Gastroesophageal sphincter (tissue), 4 donors: Measurements from ENCODE around the gene TMEM273. TPM values are rescaled to one million over a fixed set of nuclear protein-coding genes. Genes with fewer than 3 reads are reported as not detected.
A peak's percentile ranks its signal among the peaks of the same experiment; 100 is the strongest.

Experiments used
- ATAC-seq: fragments of 150-250 bp; one replicate; pipeline ENCODE4 v1.9.1; 2016; ENCODE audit warnings: mild to moderate bottlenecking, moderate library complexity
- H3K27ac ChIP-seq, 4 donors: fragments of 200-600 bp; sonication (generic) in 3 of 4; 1 replicate in 3 of 4; 2 replicates in 1 of 4; pipeline ENCODE4 v1.5.1; 2016 to 2019
- H3K27me3 ChIP-seq: fragments of 200-600 bp; sonication (generic); one replicate; pipeline ENCODE4 v1.5.1; 2019
- H3K36me3 ChIP-seq, 2 donors: fragments of 200-600 bp; sonication (generic); one replicate each; pipeline ENCODE4 v1.5.1; 2019; ENCODE audit warnings: control low read depth in 1 of 2
- H3K4me1 ChIP-seq, 3 donors: fragments of 200-600 bp; sonication (generic); 1 replicate in 2 of 3; 2 replicates in 1 of 3; pipeline ENCODE4 v1.5.1; 2016 to 2019; ENCODE audit warnings: control low read depth in 2 of 3
- H3K4me3 ChIP-seq, 2 donors: fragments of 200-600 bp; sonication (generic); one replicate each; pipeline ENCODE4 v1.5.1; 2019; ENCODE audit warnings: mild to moderate bottlenecking in 1 of 2, moderate library complexity in 1 of 2
- H3K9me3 ChIP-seq, 3 donors: fragments of 200-600 bp; sonication (generic); one replicate each; pipeline ENCODE4 v1.5.1; 2017 to 2019; ENCODE audit warnings: control low read depth in 2 of 3
- EP300 ChIP-seq: sonication (generic); formaldehyde crosslinking; IDR thresholded peaks from one replicate; pipeline ENCODE4 v1.6.1; 2017; ENCODE audit warnings: antibody characterized with exemption, mild to moderate bottlenecking
- POLR2A ChIP-seq, 2 donors: fragments of 450-650 bp; IDR thresholded peaks; one replicate each; pipeline ENCODE4 v1.6.1; 2017; ENCODE audit warnings: antibody characterized with exemption in 2 of 2, mild to moderate bottlenecking in 2 of 2, moderate library complexity in 1 of 2
- POLR2AphosphoS5 ChIP-seq: sonication (generic); formaldehyde crosslinking; IDR thresholded peaks from one replicate; pipeline ENCODE4 v1.6.1; 2017; ENCODE audit warnings: antibody characterized with exemption
- WGBS, 2 donors: methylation state at CpG; one replicate each; pipeline ENCODE4 v1.1.5; 2018; ENCODE audit warnings: low coverage in 1 of 2; 5-methylcytosine and 5-hydroxymethylcytosine counted together
- total RNA-seq, 4 donors: library from RNA; depleted of rRNA; stranded (reverse); fragments of >200 nt; gene quantifications; one replicate each; pipeline ENCODE4 v1.1.0, GENCODE V29; 2016
- TF ChIP-seq, protein P1 (sequence below), 4 experiments: fragments of 200-600 bp in 2 of 4; fragments of 450-650 bp in 2 of 4; sonication (generic) in 1 of 4; IDR thresholded peaks; one replicate each; pipeline ENCODE4 v1.5.1; 2017 to 2019; ENCODE audit warnings: antibody characterized with exemption in 4 of 4, mild to moderate bottlenecking in 2 of 4, moderate library complexity in 2 of 4

Gene TMEM273
- total RNA-seq, 4 donors from 2014 or later: 12.4 to 65.8 (median 21.7) TPM

DNA sequence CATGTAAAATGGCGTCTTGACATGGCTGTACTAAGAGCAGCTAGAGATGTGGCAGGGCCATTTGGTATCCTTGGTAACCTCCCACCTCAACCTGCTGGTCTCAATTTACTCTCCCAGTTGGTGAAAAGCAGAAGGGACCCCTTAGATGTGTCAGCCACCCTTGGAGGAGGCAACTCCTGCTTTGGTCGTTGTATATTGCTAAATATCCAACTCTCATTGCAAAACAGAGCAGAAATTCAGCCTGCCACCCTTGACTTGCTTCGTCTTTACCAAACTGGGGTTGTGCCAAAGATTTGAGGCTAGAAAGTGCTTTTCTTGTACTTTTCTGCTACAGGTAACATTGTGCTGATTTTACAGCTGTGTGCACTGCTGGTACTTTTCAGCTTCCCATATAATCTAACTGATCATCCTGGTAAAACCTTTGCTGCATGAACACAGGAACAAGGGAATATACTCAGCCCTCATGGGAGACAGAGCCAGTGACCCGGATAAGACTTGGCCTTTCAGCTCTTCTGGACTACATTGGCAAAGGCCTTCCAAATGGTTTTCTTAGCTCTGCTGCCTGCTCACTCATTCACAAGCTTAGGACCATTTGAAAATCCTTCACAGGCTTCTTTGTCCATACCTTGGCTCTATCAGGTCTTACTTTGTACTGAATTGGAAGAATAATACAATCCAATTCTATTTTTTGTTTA is 70.7 kb downstream of the TMEM273 start:
- Histone ChIP-seq H3K4me1 (peaks cover 0 to 30% (median 3%) of the 10 kb centered on the region in 3 donors), H3K36me3 (no peaks in the 10 kb centered on the region), H3K4me3 (no peak overlapping the region), H3K9me3 (no peaks in the 10 kb centered on the region), H3K27ac (no peak overlapping the region), H3K27me3 (no peaks in the 10 kb centered on the region)
- no peak for TF ChIP-seq POLR2AphosphoS5
- ATAC-seq: no peak
- WGBS, 2 donors: 71 to 100% methylated on average over 1 to 3 of the region's 4 CpGs

- peaks cover 0 to 38% (median 3%) of the 10 kb centered on the region in 3 donors for H3K4me1 ChIP-seq
- ATAC-seq: no peak
- H3K36me3 ChIP-seq: no peaks in the 10 kb centered on the region
- no peaks in the 10 kb centered on the region for H3K27me3 ChIP-seq
- H3K4me3 ChIP-seq: no peak overlapping the region
- no peak for TF ChIP-seq POLR2AphosphoS5
- H3K9me3 ChIP-seq: no peaks in the 10 kb centered on the region
- peak overlapping the region in 1 of 4 donors; percentile 73 for H3K27ac ChIP-seq
- WGBS, 2 donors: 100% methylated on average over 1 of the region's 5 CpGs; no CpG with 5 or more reads in 1 of the 2 donors
Measured at GRCh38 chr10:49116509-49117375, 71.4 kb downstream of the TMEM273 start.

GRCh38 chr10:49115796-49116508 is 72.2 kb downstream of the TMEM273 start:
- TF ChIP-seq EP300: no peak
- no peak for TF ChIP-seq POLR2AphosphoS5
- TF ChIP-seq, protein P1, sequence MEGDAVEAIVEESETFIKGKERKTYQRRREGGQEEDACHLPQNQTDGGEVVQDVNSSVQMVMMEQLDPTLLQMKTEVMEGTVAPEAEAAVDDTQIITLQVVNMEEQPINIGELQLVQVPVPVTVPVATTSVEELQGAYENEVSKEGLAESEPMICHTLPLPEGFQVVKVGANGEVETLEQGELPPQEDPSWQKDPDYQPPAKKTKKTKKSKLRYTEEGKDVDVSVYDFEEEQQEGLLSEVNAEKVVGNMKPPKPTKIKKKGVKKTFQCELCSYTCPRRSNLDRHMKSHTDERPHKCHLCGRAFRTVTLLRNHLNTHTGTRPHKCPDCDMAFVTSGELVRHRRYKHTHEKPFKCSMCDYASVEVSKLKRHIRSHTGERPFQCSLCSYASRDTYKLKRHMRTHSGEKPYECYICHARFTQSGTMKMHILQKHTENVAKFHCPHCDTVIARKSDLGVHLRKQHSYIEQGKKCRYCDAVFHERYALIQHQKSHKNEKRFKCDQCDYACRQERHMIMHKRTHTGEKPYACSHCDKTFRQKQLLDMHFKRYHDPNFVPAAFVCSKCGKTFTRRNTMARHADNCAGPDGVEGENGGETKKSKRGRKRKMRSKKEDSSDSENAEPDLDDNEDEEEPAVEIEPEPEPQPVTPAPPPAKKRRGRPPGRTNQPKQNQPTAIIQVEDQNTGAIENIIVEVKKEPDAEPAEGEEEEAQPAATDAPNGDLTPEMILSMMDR (IDR thresholded peaks at IDR 0.05): no peak
- no peak for TF ChIP-seq POLR2A (IDR thresholded peaks at IDR 0.05)
- WGBS, 2 donors: 100% methylated on average over 2 of the region's 14 CpGs; no CpG with 5 or more reads in 1 of the 2 donors
- Histone ChIP-seq H3K4me1 (peaks cover 0 to 45% (median 8%) of the 10 kb centered on the region in 3 donors), H3K27me3 (no peaks in the 10 kb centered on the region), H3K36me3 (no peaks in the 10 kb centered on the region), H3K4me3 (peak overlapping the region in 1 of 2 donors; percentile 73), H3K27ac (peak overlapping the region in 3 of 4 donors; percentile 73 to 90 (median 84)), H3K9me3 (no peaks in the 10 kb centered on the region)
- no peak for ATAC-seq

DNA sequence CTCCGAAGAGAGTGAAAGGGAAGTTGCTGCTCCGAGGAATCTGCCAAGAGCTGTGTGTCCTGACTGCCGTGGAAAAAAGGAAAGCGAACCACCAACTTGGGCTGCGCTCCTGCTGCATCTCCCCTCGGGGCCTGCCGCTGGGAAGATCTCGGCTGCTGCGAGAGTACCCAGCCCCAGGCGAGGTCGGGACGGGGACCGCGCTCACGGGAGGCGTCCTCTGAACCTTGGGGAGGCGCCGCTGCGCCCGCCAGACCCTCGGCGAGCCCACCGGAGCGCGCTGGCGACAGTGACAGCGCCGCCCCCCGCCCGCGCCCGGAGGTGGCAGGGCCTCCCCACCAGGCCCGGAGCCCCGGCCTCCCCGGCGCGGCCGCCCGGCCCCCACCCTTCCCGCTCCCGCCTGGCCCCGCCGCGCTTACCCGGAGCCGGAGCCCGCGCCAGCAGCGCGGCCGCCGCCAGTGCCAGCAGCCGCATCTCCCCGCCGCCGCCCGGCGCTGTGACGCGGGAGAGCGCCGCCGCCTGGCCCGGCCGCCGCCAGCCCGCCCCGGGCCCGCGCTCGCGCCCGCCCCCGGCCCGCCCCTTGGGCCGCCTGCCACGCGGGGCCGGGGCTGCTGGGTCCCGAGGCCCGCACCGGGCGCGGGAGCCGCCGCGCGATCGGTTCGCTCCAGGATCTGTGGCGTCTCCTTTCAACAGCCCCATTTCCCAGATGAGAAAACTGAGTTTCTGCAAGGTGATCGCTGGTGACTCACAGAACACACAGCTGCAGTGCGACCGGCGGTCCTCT is 73.0 kb downstream of the TMEM273 start, which contains the start of gene VSTM4:
Gene VSTM4, minus strand, starts transcription at position 508 of the 781 bp plus-strand sequence. Its CDS starts 37 bp downstream, at position 471.
- no peaks in the 10 kb centered on the region for H3K27me3 ChIP-seq
- no peaks in the 10 kb centered on the region for H3K9me3 ChIP-seq
- peak within 1 kb of the TSS; percentile 64 to 90 (median 86) for H3K27ac ChIP-seq
- ATAC-seq: peak; percentile 82
- TF ChIP-seq EP300 (no peak), POLR2AphosphoS5 (no peak), POLR2A (IDR thresholded peaks at IDR 0.05) (peak in 1 of 2 donors; percentile 12)
- TF ChIP-seq, protein P1 (IDR thresholded peaks at IDR 0.05): peak in 1 of 4 experiments; percentile 32
- WGBS, 2 donors: 0% methylated on average over 2 of the region's 95 CpGs; no CpG with 5 or more reads in 1 of the 2 donors
- H3K4me3 ChIP-seq: peak within 1 kb of the TSS; percentile 73 to 80
- H3K36me3 ChIP-seq: no peaks in the 10 kb centered on the region
- H3K4me1 ChIP-seq: peaks cover 0 to 53% (median 13%) of the 10 kb centered on the region in 3 donors

DNA sequence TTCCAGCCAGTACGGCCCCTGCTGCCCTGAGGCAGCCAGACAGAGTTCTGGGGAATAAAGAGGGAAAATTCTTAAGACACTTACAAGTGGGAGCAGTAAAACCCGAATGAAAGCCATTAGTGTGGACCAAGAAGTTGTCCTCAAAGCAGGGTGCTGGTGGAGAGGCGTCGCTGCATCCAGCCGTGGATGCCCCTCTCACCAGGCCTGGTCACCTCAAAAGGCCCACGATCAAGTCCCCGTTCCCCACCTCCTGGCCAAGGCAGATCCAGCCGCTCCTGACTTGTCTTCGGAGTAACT is 73.5 kb downstream of the TMEM273 start:
- 10 to 25% methylated on average over 2 to 9 of the region's 9 CpGs for WGBS, 2 donors
- Histone ChIP-seq H3K9me3 (no peaks in the 10 kb centered on the region), H3K4me1 (peaks cover 0 to 58% (median 16%) of the 10 kb centered on the region in 3 donors), H3K4me3 (peak overlapping the region; percentile 73 to 80), H3K27me3 (no peaks in the 10 kb centered on the region), H3K27ac (peak overlapping the region; percentile 64 to 90 (median 86)), H3K36me3 (no peaks in the 10 kb centered on the region)
- TF ChIP-seq, protein P1 (IDR thresholded peaks at IDR 0.05): no peak
- TF ChIP-seq EP300 (no peak), POLR2A (IDR thresholded peaks at IDR 0.05) (no peak), POLR2AphosphoS5 (no peak)
- no peak for ATAC-seq
